Fibroblast of mammary gland (primary cell): ENCODE measurements around the gene SCN9A.

Source experiments
- DNase-seq: peaks from one replicate; pipeline ENCODE4 v3.0.0-alpha.2; 2010; ENCODE audit warnings: low read depth
- H3K4me3 ChIP-seq: 2 replicates; pipeline ENCODE4 v1.5.1; 2011; ENCODE audit warnings: low read depth, mild to moderate bottlenecking, low read length, moderate library complexity; ENCODE audit not compliant: control insufficient read depth
- CTCF ChIP-seq: conservative IDR thresholded peaks from 2 replicates; pipeline ENCODE4 v1.5.1; 2011; ENCODE audit warnings: low read depth, low read length, inconsistent platforms; ENCODE audit not compliant: control insufficient read depth, insufficient read depth

Gene SCN9A

GRCh38 chr2:166302036-166302435 is 73.7 kb downstream of the SCN9A start:
- TF ChIP-seq CTCF, result no peak
- H3K4me3 ChIP-seq, result no peak overlapping the region
- no peak for DNase-seq

- H3K4me3 ChIP-seq, result no peak overlapping the region
- no peak for DNase-seq
- no peak for TF ChIP-seq CTCF
Observed at GRCh38 chr2:166297951-166298350, 77.8 kb downstream of the SCN9A start.

- TF ChIP-seq CTCF, result no peak
- H3K4me3 ChIP-seq, result no peak overlapping the region
- peak; percentile 21 for DNase-seq
Observed at GRCh38 chr2:166293984-166294383, 81.8 kb downstream of the SCN9A start.

GRCh38 chr2:166285215-166285614 is 90.5 kb downstream of the SCN9A start:
- TF ChIP-seq CTCF, result no peak
- DNase-seq, result peak; percentile 5
- no peak overlapping the region for H3K4me3 ChIP-seq

- no peak overlapping the region for H3K4me3 ChIP-seq
- DNase-seq, result no peak
- no peak for TF ChIP-seq CTCF
Observed at GRCh38 chr2:166284359-166284758, 91.4 kb downstream of the SCN9A start.

- DNase-seq, result no peak
- H3K4me3 ChIP-seq, result no peak overlapping the region
- no peak for TF ChIP-seq CTCF
Observed at GRCh38 chr2:166282154-166282553, 93.6 kb downstream of the SCN9A start.

- DNase-seq, result no peak
- H3K4me3 ChIP-seq, result no peak overlapping the region
- TF ChIP-seq CTCF, result no peak
Observed at GRCh38 chr2:166278856-166279255, 96.9 kb downstream of the SCN9A start.
